ENCODE data around the gene PRPF6. TPM values are rescaled to one million over a fixed set of nuclear protein-coding genes. Genes with fewer than 3 reads are reported as not detected.

PRPF6 gene
- total RNA-seq, 4 donors from 2014 or later, result 44.3 to 80.3 (median 57.2) TPM

- no peak for TF ChIP-seq CTCF (IDR thresholded peaks at IDR 0.05; ENCODE audit: low read depth)
These were observed 74.5 kb downstream of the PRPF6 start for GRCh38 chr20:64055396-64055892.

DNA sequence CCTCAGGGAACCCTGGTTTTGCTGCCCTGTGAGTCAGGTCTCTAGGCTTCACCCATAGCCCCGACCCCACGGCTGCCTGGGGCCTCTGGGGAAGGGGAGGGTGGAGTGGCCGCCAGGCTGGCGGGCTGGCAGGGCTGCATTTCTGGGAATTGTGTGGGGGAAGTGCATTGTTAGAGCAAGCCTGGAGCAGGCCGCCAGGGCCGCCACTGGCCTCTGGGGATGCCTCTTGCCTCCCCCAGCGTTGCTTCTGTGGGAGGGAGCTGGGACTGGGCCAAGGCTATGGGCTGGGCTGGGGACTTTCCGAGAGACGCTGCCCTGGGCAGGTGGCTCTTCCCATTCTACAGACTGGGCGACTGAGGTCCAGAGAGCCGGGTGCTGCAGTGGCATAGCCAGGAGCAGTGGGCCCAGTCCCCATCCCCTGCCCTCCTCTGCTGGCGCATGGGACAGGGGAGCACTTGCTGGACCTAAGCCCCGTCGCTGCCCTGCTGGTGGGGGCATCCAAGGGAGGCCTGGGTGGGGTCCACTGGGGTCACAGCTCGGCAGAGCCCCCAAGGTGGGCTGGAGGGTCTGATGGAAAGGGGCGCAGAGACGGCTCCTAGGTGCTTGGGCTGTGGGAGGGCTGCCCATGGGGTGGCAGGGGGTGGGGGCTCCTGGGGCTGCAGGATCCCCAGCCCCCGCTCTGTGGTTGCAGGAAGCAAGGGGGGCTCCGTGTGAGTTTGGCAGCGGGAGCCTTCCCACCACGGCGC lies 75.1 kb downstream of the PRPF6 start:
- no peak for TF ChIP-seq CTCF (IDR thresholded peaks at IDR 0.05; ENCODE audit: low read depth)

- no peak for TF ChIP-seq CTCF (IDR thresholded peaks at IDR 0.05; ENCODE audit: low read depth)
These were observed 75.6 kb downstream of the PRPF6 start for GRCh38 chr20:64056639-64056888.

- TF ChIP-seq CTCF (IDR thresholded peaks at IDR 0.05; ENCODE audit: low read depth), result no peak
These were observed 76.1 kb downstream of the PRPF6 start for GRCh38 chr20:64056889-64057627.

- no peak for TF ChIP-seq CTCF (IDR thresholded peaks at IDR 0.05; ENCODE audit: low read depth)
These were observed 76.9 kb downstream of the PRPF6 start for GRCh38 chr20:64057628-64058498.

GRCh38 chr20:64058536-64058935 lies 77.6 kb downstream of the PRPF6 start:
- TF ChIP-seq CTCF (IDR thresholded peaks at IDR 0.05; ENCODE audit: low read depth), result no peak

- no peak for TF ChIP-seq CTCF (IDR thresholded peaks at IDR 0.05; ENCODE audit: low read depth)
These were observed 81.3 kb downstream of the PRPF6 start for GRCh38 chr20:64062276-64062595.
